Measurements from ENCODE around the gene CMSS1.

The CMSS1 gene

GRCh38 chr3:100108464-100109079, 290.9 kb downstream of the CMSS1 start:
- H3K9me2 ChIP-seq (ENCODE audit: low read depth, low read length) = no peaks in the 10 kb centered on the region
- no peak overlapping the region for H2AFZ ChIP-seq (ENCODE audit: low read length)
- peaks cover 33% of the 10 kb centered on the region for H3K4me1 ChIP-seq (ENCODE audit: insufficient read depth, low read length, severe bottlenecking)

GRCh38 chr3:100110162-100110561, 292.5 kb downstream of the CMSS1 start:
- Histone ChIP-seq H3K4me1 (ENCODE audit: insufficient read depth, low read length, severe bottlenecking) (peaks cover 17% of the 10 kb centered on the region), H3K27ac (ENCODE audit: low read depth, low read length, poor library complexity, severe bottlenecking) (no peak overlapping the region), H2AFZ (ENCODE audit: low read length) (no peak overlapping the region), H3K79me2 (ENCODE audit: insufficient read depth, low read length) (no peaks in the 10 kb centered on the region), H3K36me3 (ENCODE audit: insufficient read depth, low read length) (no peaks in the 10 kb centered on the region), H3K27me3 (ENCODE audit: insufficient read depth, low read length) (no peaks in the 10 kb centered on the region), H3K4me2 (ENCODE audit: low read length) (no peak overlapping the region), H4K20me1 (ENCODE audit: insufficient read depth, low read length) (no peaks in the 10 kb centered on the region), H3F3A (ENCODE audit: insufficient read depth, low read length) (no peaks in the 10 kb centered on the region), H3K9ac (ENCODE audit: low read length) (no peak overlapping the region), H3K9me3 (ENCODE audit: low read length) (no peaks in the 10 kb centered on the region), H3K4me3 (ENCODE audit: low read depth, low read length, poor library complexity, severe bottlenecking) (no peak overlapping the region), H3K9me2 (ENCODE audit: low read depth, low read length) (no peaks in the 10 kb centered on the region)
- TF ChIP-seq EZH2 (IDR thresholded peaks at IDR 0.05; ENCODE audit: borderline replicate concordance, low read length) = no peak
- TF ChIP-seq CTCF (IDR thresholded peaks at IDR 0.05; ENCODE audit: low read length) = no peak

More at GRCh38 chr3:100108464-100109079, 290.9 kb downstream of the CMSS1 start:
- Histone ChIP-seq H3K4me3 (ENCODE audit: low read depth, low read length, poor library complexity, severe bottlenecking) (no peak overlapping the region), H3K9me3 (ENCODE audit: low read length) (no peaks in the 10 kb centered on the region), H3K36me3 (ENCODE audit: insufficient read depth, low read length) (no peaks in the 10 kb centered on the region), H3K4me2 (ENCODE audit: low read length) (no peak overlapping the region), H4K20me1 (ENCODE audit: insufficient read depth, low read length) (no peaks in the 10 kb centered on the region), H3K9ac (ENCODE audit: low read length) (no peak overlapping the region), H3F3A (ENCODE audit: insufficient read depth, low read length) (no peaks in the 10 kb centered on the region), H3K79me2 (ENCODE audit: insufficient read depth, low read length) (no peaks in the 10 kb centered on the region), H3K27me3 (ENCODE audit: insufficient read depth, low read length) (no peaks in the 10 kb centered on the region), H3K27ac (ENCODE audit: low read depth, low read length, poor library complexity, severe bottlenecking) (no peak overlapping the region)
- TF ChIP-seq CTCF (IDR thresholded peaks at IDR 0.05; ENCODE audit: low read length) (no peak), EZH2 (IDR thresholded peaks at IDR 0.05; ENCODE audit: borderline replicate concordance, low read length) (no peak)

- Histone ChIP-seq H3K4me1 (ENCODE audit: insufficient read depth, low read length, severe bottlenecking) (peaks cover 2% of the 10 kb centered on the region), H3K9ac (ENCODE audit: low read length) (no peak overlapping the region), H4K20me1 (ENCODE audit: insufficient read depth, low read length) (no peaks in the 10 kb centered on the region), H3K4me2 (ENCODE audit: low read length) (no peak overlapping the region), H3K27ac (ENCODE audit: low read depth, low read length, poor library complexity, severe bottlenecking) (no peak overlapping the region), H3K9me2 (ENCODE audit: low read depth, low read length) (no peaks in the 10 kb centered on the region), H3K4me3 (ENCODE audit: low read depth, low read length, poor library complexity, severe bottlenecking) (no peak overlapping the region), H3K36me3 (ENCODE audit: insufficient read depth, low read length) (no peaks in the 10 kb centered on the region), H3K79me2 (ENCODE audit: insufficient read depth, low read length) (no peaks in the 10 kb centered on the region), H3K9me3 (ENCODE audit: low read length) (no peaks in the 10 kb centered on the region), H2AFZ (ENCODE audit: low read length) (no peak overlapping the region), H3K27me3 (ENCODE audit: insufficient read depth, low read length) (no peaks in the 10 kb centered on the region), H3F3A (ENCODE audit: insufficient read depth, low read length) (no peaks in the 10 kb centered on the region)
- TF ChIP-seq CTCF (IDR thresholded peaks at IDR 0.05; ENCODE audit: low read length) = no peak
- TF ChIP-seq EZH2 (IDR thresholded peaks at IDR 0.05; ENCODE audit: borderline replicate concordance, low read length) = no peak
Measured at GRCh38 chr3:100111728-100112127, 294.1 kb downstream of the CMSS1 start.

Measured in OCI-LY1 (cell line).